Transverse colon (tissue), 4 donors: ENCODE measurements around the gene DCTN2. TPM values are rescaled to one million over a fixed set of nuclear protein-coding genes. Genes with fewer than 3 reads are reported as not detected.
"Not testable (repeated sequence)": the region's sequence is repeated elsewhere in the genome, so short reads cannot be mapped to it uniquely, and the experiment has no call there.

ENCODE experiments used
- DNase-seq: peaks from one replicate; pipeline ENCODE4 v3.0.0-alpha.2; 2019
- H3K27ac ChIP-seq, 4 donors: fragments of 200-600 bp; sonication (generic); 2 replicates each; pipeline ENCODE4 v1.5.1; 2016 to 2018; ENCODE audit warnings: inconsistent platforms in 4 of 4
- H3K27me3 ChIP-seq: fragments of 200-600 bp; sonication (generic); 2 replicates; pipeline ENCODE4 v1.5.1; 2017; ENCODE audit warnings: inconsistent platforms
- H3K36me3 ChIP-seq, 4 donors: fragments of 200-600 bp; sonication (generic); 2 replicates each; pipeline ENCODE4 v1.5.1; 2017 to 2019; ENCODE audit warnings: inconsistent platforms in 4 of 4
- H3K4me1 ChIP-seq, 4 donors: fragments of 200-600 bp; sonication (generic); 2 replicates each; pipeline ENCODE4 v1.5.1; 2017 to 2020; ENCODE audit warnings: inconsistent platforms in 4 of 4
- H3K4me3 ChIP-seq, 4 donors: fragments of 200-600 bp; sonication (generic); 1 replicate in 1 of 4; 2 replicates in 3 of 4; pipeline versions ENCODE4 v1.5.1 to v1.6.1; 2017 to 2019; ENCODE audit warnings: inconsistent platforms in 4 of 4
- H3K9me3 ChIP-seq, 2 donors: fragments of 200-600 bp; sonication (generic); 2 replicates each; pipeline ENCODE4 v1.5.1; 2017 to 2019; ENCODE audit warnings: inconsistent platforms in 2 of 2
- CTCF ChIP-seq, 5 experiments: fragments of 200-600 bp in 3 of 5; fragments of 450-650 bp in 2 of 5; sonication (generic) in 3 of 5; IDR thresholded peaks; 1 replicate in 2 of 5; 2 replicates in 3 of 5; pipeline ENCODE4 v1.5.1; 2016 to 2017; ENCODE audit warnings: antibody characterized with exemption in 5 of 5, inconsistent platforms in 3 of 5, mild to moderate bottlenecking in 2 of 5, moderate library complexity in 1 of 5
- EP300 ChIP-seq: sonication (generic); formaldehyde crosslinking; IDR thresholded peaks from one replicate; pipeline ENCODE4 v1.6.1; 2017; ENCODE audit warnings: antibody characterized with exemption, low read depth
- POLR2A ChIP-seq: fragments of 450-650 bp; IDR thresholded peaks from one replicate; pipeline ENCODE4 v1.6.1; 2016; ENCODE audit warnings: antibody characterized with exemption, mild to moderate bottlenecking, moderate library complexity
- POLR2AphosphoS5 ChIP-seq, 3 donors: sonication (generic); formaldehyde crosslinking; IDR thresholded peaks; one replicate each; pipeline ENCODE4 v1.6.1; 2016; ENCODE audit warnings: antibody characterized with exemption in 3 of 3
- WGBS, 2 donors: methylation state at CpG; one replicate each; pipeline ENCODE4 v1.1.5; 2018; ENCODE audit warnings: low coverage in 1 of 2; 5-methylcytosine and 5-hydroxymethylcytosine counted together
- in situ Hi-C, 4 donors: fragments of 200-750 bp; cut with MboI; loops; one replicate each; pipeline versions ENCODE4 v1.15.0 to v1.15.1; 2017; ENCODE audit warnings: low sequenced_read_pairs in 3 of 4, low pct_ligation_motif_present in 1 of 4, low pct_unique_long_range_greater_than_20kb in 1 of 4
- intact Hi-C: fragments of 100-400 bp; cut with DNase I; formaldehyde crosslinking; loops from one replicate; pipeline ENCODE4 v1.15.1; 2023; ENCODE audit warnings: low total_unique reads
- total RNA-seq, 4 donors: library from RNA; depleted of rRNA; stranded (reverse); fragments of >200 nt; gene quantifications; one replicate each; pipeline ENCODE4 v1.1.0, GENCODE V29; 2016

The DCTN2 gene
- total RNA-seq, 4 donors from 2014 or later: 154 to 344 (median 175) TPM

- H3K4me1 ChIP-seq: peaks cover 35 to 52% (median 46%) of the 10 kb centered on the region in 4 donors
- 31 to 86% methylated on average over 2 to 6 of the region's 7 CpGs for WGBS, 2 donors
- in situ Hi-C loops: no loop called here
Observed at GRCh38 chr12:57518920-57519795, 27.8 kb downstream of the DCTN2 start.

GRCh38 chr12:57518176-57518919, 28.6 kb downstream of the DCTN2 start:
- no peak for DNase-seq
- TF ChIP-seq POLR2A (no peak), CTCF (IDR thresholded peaks at IDR 0.05) (no peak), POLR2AphosphoS5 (IDR thresholded peaks at IDR 0.05) (no peak), EP300 (no peak)
- WGBS, 2 donors: 86 to 89% methylated on average over 3 to 8 of the region's 8 CpGs
- Histone ChIP-seq H3K4me3 (peak overlapping the region in 2 of 4 donors; percentile 67 to 76), H3K9me3 (no peaks in the 10 kb centered on the region), H3K36me3 (peaks cover 0 to 32% (median 10%) of the 10 kb centered on the region in 4 donors), H3K4me1 (peaks cover 30 to 44% (median 38%) of the 10 kb centered on the region in 4 donors), H3K27me3 (no peaks in the 10 kb centered on the region), H3K27ac (peak overlapping the region; percentile 97 to 100 (median 98))
- in situ Hi-C loops: no loop called here
- intact Hi-C loops: no loop called here

More at GRCh38 chr12:57518920-57519795, 27.8 kb downstream of the DCTN2 start:
- Histone ChIP-seq H3K4me3 (peak overlapping the region; percentile 60 to 88 (median 72)), H3K27me3 (no peaks in the 10 kb centered on the region), H3K9me3 (no peaks in the 10 kb centered on the region), H3K36me3 (peaks cover 0 to 32% (median 10%) of the 10 kb centered on the region in 4 donors), H3K27ac (peak overlapping the region; percentile 97 to 100 (median 98))
- no peak for TF ChIP-seq POLR2A
- TF ChIP-seq EP300: no peak
- no peak for TF ChIP-seq POLR2AphosphoS5 (IDR thresholded peaks at IDR 0.05)
- no peak for TF ChIP-seq CTCF (IDR thresholded peaks at IDR 0.05)
- intact Hi-C loops: no loop called here
- DNase-seq: peak; percentile 23

- DNase-seq, H3K4me3 ChIP-seq, H3K9me3 ChIP-seq, in situ Hi-C loops, H3K27me3 ChIP-seq, intact Hi-C loops: not testable (repeated sequence)
- Histone ChIP-seq H3K36me3 (peaks cover 0 to 34% (median 12%) of the 10 kb centered on the region in 4 donors), H3K27ac (peak overlapping the region; percentile 97 to 100 (median 98)), H3K4me1 (peaks cover 30 to 42% (median 36%) of the 10 kb centered on the region in 4 donors)
- 87 to 95% methylated on average over 8 to 10 of the region's 10 CpGs for WGBS, 2 donors
Observed at GRCh38 chr12:57517718-57518117, 29.3 kb downstream of the DCTN2 start.

- Histone ChIP-seq H3K36me3 (peaks cover 0 to 38% (median 15%) of the 10 kb centered on the region in 4 donors), H3K27ac (peak overlapping the region in 3 of 4 donors; percentile 97 to 100 (median 98)), H3K27me3 (no peaks in the 10 kb centered on the region), H3K9me3 (no peaks in the 10 kb centered on the region), H3K4me1 (peaks cover 30 to 42% (median 35%) of the 10 kb centered on the region in 4 donors), H3K4me3 (no peak overlapping the region)
- no peak for TF ChIP-seq POLR2A
- TF ChIP-seq CTCF (IDR thresholded peaks at IDR 0.05): no peak
- no peak for TF ChIP-seq EP300
- intact Hi-C loops (no loop called here), in situ Hi-C loops (no loop called here)
- DNase-seq: no peak
- WGBS, 2 donors: 53% methylated on average over 1 of the region's 1 CpG; no CpG with 5 or more reads in 1 of the 2 donors
Observed at GRCh38 chr12:57517187-57517586, 29.8 kb downstream of the DCTN2 start.
